Inflammatory macrophage treated with lipopolysaccharide for 4 hours (primary cell): ENCODE results near the gene THRSP.
A peak's percentile ranks its signal among the peaks of the same experiment; 100 is the strongest.
"Not testable (repeated sequence)": the region's sequence is repeated elsewhere in the genome, so short reads cannot be mapped to it uniquely, and the experiment has no call there.

ENCODE experiments used
- DNase-seq: peaks from one replicate; pipeline ENCODE4 v3.0.0-alpha.2; 2020

Gene THRSP

DNA sequence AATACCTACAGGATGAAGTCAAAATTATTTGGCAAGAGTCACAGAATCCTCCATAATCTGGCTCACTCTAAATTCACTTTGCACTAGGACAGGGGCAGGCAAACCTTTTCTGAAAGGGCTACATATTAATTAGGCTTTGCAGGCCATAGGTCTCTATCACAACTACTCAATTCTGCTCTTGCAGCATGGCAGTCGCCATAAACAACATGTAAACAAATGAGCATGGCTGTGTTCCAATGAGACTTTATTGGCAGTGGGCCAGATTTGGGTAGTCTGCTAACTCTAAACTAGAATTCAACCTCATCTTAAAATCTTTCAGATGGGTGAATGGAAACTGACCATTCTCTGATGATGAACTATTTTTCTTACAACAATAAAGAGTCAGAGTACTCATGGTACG lies 5.8 kb downstream of the THRSP start:
- DNase-seq = no peak

DNA sequence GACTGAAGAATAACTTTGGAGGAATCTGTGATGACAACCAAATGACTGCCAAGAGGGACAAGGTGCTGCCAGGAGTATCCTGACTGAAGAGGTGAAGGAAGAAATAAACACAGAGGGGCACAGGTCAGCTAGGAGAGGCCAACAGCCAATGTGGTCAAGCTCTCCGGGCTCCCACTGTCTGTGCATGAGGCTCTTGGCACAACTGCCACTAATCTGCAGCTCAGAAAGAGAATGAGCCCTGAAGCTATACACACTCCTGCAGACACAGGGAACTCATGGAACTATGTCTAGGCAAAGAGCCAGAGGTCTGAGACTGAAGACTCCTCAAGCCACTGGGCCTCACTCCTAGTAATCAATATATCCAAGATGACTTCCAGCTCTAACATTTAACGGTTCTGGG lies 7.0 kb downstream of the THRSP start:
- DNase-seq = no peak

DNA sequence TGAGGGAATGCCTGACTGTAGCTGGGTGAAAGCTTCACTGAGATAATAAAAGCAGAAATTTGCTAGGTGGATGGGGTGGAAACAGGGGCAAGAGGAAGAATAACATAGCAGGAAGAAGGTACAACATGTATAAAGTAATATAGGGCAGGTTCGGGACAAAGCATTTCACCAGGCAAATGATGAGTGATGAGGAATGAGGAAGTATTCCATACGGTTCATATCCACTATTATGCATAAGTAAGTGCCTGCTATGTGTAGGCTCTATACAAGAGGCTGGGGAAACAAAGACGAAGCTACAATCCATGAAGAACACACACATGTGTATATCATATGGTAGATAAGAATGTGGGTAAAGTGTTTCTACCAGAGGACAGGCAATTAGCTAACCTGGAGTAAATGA lies 8.1 kb downstream of the THRSP start:
- DNase-seq = no peak

DNA sequence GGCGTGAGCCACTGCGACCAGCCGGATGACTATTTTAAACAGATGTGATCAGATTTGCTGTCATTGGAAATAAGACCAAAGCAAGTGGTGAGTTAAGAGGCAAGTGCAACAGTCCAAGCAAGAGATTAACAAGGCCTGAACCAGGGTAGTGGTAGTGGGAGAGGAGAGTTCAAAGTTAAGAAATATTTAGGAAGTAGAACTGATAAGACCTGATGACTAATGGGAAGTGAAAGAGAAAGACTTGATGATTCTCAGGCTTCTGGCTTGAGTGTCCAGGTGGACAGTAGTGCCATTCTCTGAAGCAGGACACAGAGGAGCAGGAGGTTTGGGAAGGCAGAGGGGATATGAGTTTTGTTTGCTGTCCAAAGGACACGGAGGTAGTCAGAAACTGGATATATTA lies 8.8 kb downstream of the THRSP start:
- peak; percentile 4 for DNase-seq

DNA sequence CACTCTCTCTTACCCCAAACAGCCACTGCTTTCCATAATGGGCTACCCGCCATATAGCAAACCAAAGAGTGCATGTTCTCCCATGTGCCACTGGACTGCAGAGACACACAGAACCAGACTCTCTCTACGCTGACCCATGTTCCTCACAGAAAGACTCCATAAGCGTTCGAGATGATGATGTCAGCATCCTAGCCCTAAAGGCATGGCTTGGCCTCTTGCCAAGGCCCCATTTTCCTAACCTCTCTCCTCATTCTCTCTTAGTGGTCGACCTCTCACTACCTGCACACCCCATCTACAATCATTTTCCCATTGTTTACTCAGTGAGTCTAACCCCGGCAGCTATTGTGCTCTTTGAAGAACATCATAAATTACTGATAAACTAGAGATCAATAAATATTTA lies 11.1 kb downstream of the THRSP start:
- no peak for DNase-seq

DNA sequence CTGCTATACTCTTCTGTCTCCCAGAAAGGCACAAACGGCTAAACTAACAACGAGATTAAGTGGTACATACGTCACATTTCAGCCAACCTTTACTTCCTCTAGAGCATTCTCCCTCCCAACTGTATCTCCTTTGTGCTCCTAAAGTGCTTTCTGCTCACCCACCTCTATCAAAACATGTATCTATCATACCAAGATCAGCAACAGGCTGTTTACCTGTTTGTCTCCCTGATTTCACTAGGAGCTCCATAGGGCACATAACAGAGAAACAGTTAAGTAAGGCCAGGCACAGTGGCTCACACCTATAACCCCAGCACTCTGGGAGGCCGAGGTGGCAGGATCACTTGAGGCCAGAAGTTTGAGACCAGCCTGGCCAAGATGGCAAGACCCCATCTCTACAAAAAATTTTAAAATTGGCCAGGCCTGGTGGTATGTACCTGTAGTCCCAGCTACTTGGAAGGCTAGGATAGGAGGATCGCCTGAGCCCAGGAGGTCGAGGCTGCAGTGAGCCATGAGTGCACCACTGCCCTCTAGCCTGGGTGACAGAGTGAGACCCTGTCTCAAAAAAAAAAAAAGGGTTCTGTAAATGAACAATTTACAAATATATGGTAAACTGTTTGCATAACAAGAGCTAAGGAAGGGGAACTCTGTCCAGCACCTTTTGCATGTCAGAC lies 13.2 kb downstream of the THRSP start:
- DNase-seq = no peak

DNA sequence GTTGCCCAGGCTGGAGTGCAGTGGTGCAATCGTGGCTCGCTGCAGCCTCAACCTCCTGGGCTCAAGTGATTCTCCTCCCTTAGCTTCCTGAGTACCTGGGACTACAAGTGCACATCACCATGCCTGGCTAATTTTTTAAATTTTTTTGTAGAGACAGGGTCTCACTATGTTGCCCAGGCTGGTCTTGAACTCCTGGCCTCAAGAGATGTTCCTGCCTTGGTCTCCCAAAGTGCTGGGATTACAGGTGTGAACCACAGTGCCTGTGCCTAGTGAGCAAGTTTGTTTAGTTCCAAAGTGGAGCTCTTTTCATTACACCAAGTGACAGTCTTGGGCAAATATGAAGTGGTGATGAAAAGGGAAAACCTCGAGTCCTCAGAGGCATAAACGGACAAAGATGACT lies 13.9 kb downstream of the THRSP start:
- DNase-seq = not testable (repeated sequence)

DNA sequence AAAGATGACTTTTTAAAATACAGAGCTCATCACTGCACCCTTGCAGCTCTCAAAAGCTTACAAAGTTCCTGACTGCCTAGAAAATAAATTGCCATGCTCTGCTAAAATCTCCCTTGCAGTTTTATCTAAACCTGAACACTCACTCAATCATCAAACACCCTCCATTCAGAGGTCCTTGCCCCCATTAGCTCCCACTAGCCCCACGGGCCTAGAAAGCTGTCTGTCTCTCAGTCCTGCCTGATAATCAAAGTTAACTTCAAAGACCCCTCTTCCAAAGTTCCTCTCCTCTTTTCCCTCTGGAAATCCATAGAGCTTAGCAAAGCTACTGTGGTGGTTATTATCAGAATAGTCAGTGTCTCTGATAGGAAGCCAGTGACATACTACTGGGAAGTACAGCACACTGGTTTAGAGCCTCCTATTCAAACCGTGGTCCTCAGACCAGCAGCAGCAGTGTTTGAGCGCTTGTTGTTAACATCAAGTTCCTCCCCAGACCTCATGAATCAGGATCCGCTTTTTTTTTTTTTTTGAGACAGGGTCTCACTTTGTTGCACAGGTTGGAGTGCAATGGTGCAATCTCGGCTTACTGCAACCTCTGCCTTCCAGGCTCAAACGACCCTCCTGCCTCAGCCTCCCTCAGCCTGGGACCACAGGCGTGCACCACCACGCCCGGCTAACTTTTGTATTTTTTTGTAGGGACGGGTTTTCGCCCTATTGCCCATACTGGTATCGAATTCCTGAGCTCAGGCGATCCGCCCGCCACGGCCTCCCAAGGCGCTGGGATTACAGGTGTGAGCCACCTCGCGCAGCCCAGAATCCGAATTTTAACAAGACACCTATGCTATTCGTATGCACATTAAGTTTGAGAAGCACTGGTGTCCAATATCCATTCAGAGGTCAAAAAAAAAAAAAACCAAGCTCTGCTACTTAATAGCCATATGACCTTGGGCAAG lies 14.8 kb downstream of the THRSP start:
- DNase-seq = peak; percentile 16

DNA sequence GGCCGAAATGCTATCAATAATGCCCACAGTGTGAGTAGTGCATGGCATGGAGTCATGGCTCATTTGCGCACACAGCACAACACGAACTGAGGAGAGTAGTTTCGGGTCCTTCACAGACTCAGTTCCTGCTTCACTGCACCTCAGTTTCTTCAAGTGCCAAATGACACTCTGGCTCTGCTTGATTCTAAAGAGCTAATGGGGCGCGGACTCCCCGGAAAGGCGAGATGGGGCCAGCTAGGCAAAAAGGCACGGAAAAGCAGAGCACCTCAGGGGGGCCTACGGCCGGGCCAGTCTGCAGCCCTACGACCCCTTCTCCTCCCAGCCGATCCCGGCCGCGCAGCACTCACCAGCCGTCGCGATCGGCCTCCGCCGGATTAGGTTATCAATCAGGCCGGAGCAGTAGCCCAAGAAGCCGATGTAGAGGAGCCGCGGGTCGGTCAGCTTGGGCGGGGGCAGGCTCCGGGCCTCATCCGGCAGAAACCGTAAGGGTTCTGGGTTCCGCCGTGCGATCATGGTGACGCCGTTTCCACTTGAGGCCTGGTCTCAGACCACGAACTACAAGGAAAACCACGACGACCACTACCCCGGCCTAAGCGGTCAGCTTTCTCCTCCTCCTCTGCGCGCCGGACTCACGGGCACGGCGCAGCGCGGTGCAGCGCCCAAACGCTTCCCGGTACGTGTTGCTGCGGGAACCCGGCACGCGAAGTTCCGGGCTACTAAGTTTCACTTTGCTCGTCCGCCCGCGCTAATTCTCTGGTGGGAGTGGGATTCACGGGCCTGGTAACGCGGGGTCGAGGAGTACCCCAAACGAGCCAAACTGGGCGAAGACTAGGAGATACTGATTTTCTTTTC lies 15.8 kb downstream of the THRSP start, which contains the start of gene NDUFC2:
NDUFC2 (minus strand) TSS at position 631 of the 852 bp plus-strand sequence; CDS start at position 513, 118 bp downstream.
- peak; percentile 81 for DNase-seq

DNA sequence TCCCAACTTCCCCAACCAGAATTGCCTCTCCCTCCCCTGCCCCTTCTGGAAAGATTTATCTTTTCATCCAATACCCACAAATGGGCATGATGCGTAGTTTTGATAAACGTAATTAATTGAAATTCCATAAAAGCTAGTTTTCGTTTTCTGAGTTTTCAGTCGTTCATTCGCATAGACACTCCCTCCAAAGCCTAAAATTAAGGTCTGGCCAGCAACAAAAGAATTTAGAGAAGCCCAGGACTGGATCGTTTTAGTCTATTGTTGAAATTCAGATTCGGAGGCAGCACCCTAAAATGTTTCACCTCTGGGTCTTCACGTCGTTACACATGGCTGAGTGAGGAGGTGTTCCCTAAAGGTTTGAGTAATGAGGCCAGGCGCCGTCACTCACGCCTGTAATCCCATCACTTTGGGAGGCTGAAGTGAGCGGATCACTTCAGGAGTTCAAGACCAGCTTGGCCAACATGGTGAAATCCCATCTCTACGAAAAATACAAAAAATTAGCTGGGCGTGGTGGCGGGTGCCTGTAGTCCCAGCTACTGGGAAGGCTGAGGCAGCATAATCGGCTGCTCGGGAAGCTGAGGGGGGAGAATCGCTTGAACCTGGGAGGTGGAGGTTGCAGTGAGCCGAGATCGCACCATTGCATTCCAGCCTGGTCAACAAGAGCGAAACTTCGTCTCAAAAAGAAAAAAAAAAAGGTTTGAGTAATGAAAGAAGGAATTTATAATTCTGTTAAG lies 16.6 kb downstream of the THRSP start:
- DNase-seq = no peak

DNA sequence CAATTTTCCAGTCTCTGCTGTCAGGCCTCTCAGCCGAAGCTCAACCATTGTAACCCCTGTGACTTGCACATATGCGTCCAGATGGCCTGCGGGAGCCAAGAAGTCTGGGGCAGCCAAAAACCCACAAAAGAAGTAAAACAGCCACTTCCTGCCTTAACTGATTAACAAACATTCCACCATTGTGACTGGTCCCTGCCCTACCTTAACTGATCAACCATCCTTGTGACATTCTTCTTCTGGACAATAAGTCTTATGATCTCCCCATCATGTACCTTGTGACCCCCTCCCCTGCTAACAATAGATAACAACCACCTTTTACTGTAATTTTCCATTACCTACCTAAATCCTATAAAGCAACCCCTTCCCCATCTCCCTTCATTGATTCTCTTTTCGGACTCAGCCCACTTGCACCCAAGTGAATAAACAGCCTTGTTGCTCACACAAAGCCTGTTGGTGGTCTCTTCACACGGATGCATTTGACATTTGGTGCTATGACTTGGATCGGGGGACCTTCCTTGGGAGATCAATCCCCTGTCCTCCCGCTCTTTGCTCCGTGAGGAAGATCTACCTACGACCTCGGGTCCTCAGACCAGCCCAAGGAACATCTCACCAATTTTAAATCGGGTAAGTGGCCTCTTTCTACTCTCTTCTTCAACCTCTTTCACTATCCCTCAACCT lies 17.3 kb downstream of the THRSP start:
- DNase-seq = no peak

DNA sequence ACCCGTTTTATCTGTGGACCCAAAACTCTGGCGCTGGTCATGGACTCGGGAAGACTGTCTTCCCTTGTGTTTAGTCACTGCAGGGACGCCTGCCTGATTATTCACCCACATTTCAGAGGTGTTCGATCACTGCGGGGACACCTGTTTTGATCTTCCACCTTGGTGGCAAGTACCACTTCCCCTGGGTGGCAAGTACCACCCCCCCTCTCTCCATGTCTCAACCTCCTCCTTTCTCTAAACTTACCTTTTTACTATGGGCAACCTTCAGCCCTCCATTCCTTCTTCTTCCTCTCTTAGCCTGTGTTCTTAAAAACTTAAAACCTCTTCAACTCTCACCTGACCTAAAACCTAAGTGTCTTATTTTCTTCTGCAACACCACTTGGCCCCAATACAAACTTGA lies 17.9 kb downstream of the THRSP start:
- DNase-seq = no peak

DNA sequence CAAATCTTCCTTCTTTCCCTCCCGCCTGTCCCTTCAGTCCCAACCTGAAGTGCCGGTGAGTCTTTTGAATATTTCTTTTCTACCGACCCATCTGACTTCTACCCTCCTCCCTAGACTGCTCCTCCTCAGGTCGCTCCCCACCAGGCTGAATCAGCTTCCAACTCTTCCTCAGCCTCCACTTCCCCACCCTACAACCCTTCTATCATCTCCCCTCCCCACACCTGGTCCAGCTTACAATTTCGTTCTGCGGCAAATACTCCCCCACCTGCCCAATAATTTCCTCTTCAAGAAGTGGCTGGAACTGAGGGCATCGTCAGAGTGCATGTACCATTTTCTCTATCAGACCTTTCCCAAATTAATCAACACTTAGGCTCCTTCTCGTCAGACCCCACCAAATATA lies 18.5 kb downstream of the THRSP start:
- DNase-seq = no peak

DNA sequence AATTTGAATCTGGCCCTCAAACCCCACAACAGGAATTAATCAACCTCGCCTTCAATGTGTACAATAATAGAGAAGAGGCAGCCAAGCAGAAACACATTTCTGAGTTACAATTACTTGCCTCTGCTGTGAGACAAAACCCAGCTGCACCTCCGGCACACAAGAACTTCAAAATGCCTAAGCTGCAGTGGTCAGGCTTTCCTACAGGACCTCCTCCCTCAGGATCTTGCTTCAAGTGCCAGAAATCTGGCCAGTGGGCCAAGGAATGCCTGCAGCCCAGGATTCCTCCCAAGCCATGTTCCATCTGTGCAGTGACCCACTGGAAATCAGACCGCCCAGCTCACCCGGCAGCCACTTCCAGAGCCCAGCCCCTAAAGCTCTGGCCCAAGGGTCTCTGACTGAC lies 19.4 kb downstream of the THRSP start:
- no peak for DNase-seq

DNA sequence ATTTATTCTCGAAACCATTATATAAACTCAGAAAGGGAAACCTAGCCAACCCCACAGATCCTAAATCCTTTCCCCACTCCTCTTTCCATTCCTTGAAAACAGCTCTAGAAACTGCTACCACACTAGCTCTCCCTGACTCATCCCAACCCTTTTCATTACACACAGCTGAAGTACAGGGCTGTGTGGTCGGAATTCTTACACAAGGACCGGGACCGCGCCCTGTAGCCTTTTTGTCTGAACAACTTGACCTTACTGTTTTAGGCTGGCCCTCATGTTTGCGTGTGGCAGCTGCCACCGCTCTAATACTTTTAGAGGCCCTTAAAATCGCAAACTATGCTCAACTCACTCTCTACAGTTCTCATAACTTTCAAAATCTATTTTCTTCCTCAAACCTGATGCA lies 20.8 kb downstream of the THRSP start:
- not testable (repeated sequence) for DNase-seq

DNA sequence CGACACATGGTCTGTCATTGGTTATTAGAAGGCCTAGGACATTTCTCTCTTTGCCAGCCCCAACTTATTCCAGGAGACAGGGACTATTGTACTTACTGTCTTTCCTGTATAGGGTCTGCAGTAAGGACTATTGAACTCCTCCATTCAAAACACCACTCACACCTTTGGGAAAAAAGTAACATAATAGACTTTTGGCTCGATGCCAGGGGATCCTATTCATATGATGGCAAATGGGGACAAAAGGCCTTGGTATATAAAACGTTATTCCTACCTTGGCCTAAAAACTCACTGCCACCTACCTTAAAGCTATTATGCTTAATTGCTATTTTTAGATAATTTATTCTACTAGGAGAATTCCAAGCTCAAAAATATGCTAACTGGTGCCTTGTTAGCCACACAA lies 22.3 kb downstream of the THRSP start:
- no peak for DNase-seq

DNA sequence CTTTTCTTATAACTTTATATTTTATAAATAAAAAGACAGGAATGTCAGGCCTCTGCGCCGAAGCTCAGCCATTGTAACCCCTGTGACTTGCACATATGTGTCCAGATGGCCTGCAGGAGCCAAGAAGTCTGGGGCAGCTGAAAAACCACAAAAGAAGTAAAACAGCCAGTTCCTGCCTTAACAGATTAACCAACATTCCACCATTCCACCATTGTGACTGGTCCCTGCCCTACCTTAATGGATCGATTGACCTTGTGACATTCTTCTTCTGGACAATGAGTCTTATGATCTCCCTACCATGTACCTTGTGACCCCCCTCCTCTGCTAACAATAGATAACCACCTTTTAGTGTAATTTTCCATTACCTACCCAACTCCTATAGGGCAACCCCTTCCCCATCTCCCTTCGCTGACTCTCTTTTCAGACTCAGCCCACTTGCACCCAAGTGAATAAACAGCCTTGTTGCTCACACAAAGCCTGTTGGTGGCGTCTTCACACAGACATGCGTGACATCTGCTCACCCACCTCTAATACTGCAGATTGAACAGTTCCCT lies 22.9 kb downstream of the THRSP start:
- DNase-seq = not testable (repeated sequence)

DNA sequence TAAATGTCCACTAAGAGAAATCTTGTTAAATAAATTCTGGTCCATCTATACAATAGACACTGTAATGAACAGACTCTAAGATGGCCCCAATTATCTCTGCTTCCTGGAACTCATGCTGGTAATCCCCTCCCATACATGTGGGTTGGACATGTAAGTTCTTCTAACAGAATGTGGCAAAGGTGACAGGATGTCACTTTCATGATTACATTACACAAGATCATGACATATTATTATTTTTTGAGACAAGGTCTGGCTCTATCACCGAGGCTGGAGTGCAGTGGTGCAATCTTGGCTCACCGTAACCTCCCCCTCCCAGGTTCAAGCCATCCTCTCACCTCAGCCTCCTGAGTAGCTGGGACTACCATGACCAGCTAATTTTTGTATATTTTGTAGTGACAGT lies 30.6 kb downstream of the THRSP start:
- peak; percentile 5 for DNase-seq

DNA sequence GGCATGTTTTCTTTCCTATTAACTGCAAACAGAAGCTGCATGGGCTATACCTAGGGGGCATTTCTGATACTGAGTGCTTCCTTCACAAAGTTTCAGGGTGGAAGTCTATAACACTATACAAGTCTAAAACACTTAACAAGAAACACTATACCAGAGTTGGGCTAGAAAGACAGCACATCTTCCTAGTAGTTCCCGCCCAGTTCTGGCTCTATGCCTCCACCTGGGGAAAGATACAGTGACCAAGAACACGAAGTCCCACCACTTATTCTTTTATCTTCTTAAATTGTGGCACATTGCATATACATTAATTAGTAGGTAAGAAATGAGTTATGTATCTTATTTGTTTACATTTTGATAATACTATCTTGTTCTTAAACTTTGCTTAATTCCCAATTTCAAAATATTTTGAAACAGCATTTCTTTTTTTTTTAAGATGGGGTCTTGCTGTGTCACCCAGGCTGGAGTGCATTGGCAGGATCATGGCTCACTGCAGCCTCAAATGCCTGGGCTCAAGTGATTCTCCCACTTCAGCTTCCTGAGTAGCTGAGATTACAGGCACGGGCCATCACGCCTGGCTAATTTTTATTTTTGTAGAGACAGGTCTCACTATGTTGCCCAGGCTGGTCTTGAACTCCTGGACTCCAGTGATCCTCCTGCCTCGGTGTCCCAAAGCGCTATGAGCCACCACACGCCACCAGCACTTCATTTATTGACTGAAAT lies 34.2 kb downstream of the THRSP start:
- no peak for DNase-seq

DNA sequence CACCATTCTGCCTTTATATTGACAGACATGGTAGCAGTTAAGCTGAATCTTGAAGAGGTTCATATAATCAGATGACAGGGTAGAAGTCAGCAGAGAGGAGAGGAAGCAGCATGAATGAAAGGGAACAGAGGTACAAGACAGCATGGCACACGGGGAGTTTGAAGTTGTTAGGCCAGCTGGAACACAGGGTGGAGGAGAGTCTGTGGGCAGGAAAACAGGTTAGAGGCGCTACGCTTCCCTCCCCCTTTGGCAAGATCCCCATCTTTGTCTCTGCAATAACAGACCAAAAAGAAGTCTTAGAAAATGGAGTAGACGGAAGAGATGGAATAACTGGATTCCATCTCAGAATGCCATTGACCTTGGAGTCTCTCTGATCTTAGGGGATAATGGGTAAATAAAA lies 36.0 kb downstream of the THRSP start:
- no peak for DNase-seq

DNA sequence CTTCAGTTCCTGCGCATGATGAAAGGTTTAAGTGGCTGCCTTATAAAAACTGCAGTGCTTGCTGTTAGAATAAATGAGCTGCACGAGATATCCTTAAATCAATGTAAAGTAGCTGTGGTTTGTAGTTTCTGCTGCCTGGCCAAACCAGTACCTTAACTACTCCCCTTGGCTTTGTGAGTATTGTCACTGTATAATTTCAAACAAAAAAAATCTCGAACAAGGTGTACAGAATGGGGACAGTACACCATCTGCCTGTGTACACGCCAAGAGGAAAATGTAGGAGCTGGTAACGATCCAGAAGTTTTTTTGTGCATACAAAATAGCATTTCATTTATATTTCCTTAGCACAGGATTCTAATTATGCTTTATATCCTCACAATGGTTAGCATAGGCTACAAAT lies 36.6 kb downstream of the THRSP start:
- DNase-seq = no peak
